Heart left ventricle (tissue), 16 donors: Measurements from ENCODE around the gene DNAH17. TPM values are rescaled to one million over a fixed set of nuclear protein-coding genes. Genes with fewer than 3 reads are reported as not detected.

Source experiments
- ATAC-seq, 4 donors: fragments of 200-7000 bp; cut with Tn5 transposase; one replicate each; pipeline ENCODE4 v1.9.1; 2020 to 2022; ENCODE audit warnings: moderate library complexity in 4 of 4, mild to moderate bottlenecking in 3 of 4, moderate number of reproducible peaks in 1 of 4
- DNase-seq, 5 donors: peaks; one replicate each; pipeline ENCODE4 v3.0.0-alpha.2; 2020
- H3K27ac ChIP-seq, 12 donors: fragments of 200-600 bp; sonication (generic) in 4 of 12; one replicate each; pipeline versions ENCODE4 v1.5.0 to v1.8.0; 2016 to 2022; ENCODE audit warnings: mild to moderate bottlenecking in 2 of 12
- H3K27me3 ChIP-seq, 9 donors: fragments of 200-600 bp; sonication (generic) in 2 of 9; one replicate each; pipeline versions ENCODE4 v1.5.1 to v1.8.0; 2016 to 2022; ENCODE audit warnings: mild to moderate bottlenecking in 3 of 9
- H3K36me3 ChIP-seq, 9 donors: fragments of 200-600 bp; sonication (generic) in 2 of 9; one replicate each; pipeline versions ENCODE4 v1.5.0 to v1.8.0; 2018 to 2022; ENCODE audit warnings: mild to moderate bottlenecking in 2 of 9
- H3K4me1 ChIP-seq, 12 donors: fragments of 200-600 bp; sonication (generic) in 4 of 12; one replicate each; pipeline versions ENCODE4 v1.5.0 to v1.8.0; 2016 to 2022; ENCODE audit warnings: mild to moderate bottlenecking in 3 of 12
- H3K4me3 ChIP-seq, 12 donors: fragments of 200-600 bp; sonication (generic) in 4 of 12; one replicate each; pipeline versions ENCODE4 v1.5.0 to v1.8.0; 2017 to 2022; ENCODE audit warnings: mild to moderate bottlenecking in 9 of 12, moderate library complexity in 4 of 12
- H3K9me3 ChIP-seq, 12 donors: fragments of 200-600 bp; sonication (generic) in 4 of 12; one replicate each; pipeline versions ENCODE4 v1.5.0 to v1.8.0; 2016 to 2022; ENCODE audit warnings: mild to moderate bottlenecking in 1 of 12
- CTCF ChIP-seq, 12 donors: fragments of 200-600 bp; sonication (generic) in 4 of 12; IDR thresholded peaks; one replicate each; pipeline versions ENCODE4 v1.5.0 to v1.8.0; 2018 to 2022; ENCODE audit warnings: antibody characterized with exemption in 12 of 12, mild to moderate bottlenecking in 5 of 12
- POLR2A ChIP-seq, 2 donors: fragments of 450-650 bp; IDR thresholded peaks; one replicate each; pipeline ENCODE4 v1.6.1; 2017; ENCODE audit warnings: antibody characterized with exemption in 2 of 2, mild to moderate bottlenecking in 2 of 2, moderate library complexity in 2 of 2
- WGBS, 4 donors: extraction: QIAGEN DNeasy Blood & Tissue Kit in 2 of 4; methylation state at CpG; one replicate each; pipeline versions ENCODE4 v1.1.5 to v1.1.7; 2013 to 2018; 5-methylcytosine and 5-hydroxymethylcytosine counted together
- intact Hi-C, 10 donors: fragments of 100-400 bp; cut with DNase I; formaldehyde crosslinking; loops; one replicate each; pipeline versions ENCODE4 v1.11.1 to v1.14.2; 2022
- polyA plus RNA-seq, 2 donors: library from polyadenylated mRNA; stranded (reverse); fragments of 200-250 nt; gene quantifications; one replicate each; pipeline ENCODE4 v1.2.3, GENCODE V29; 2013
- total RNA-seq, 9 donors: library from RNA; depleted of rRNA in 2 of 9; stranded (reverse); fragments of >200 nt in 2 of 9; fragmentation: NEBNext Ultra II Directional in 3 of 9; extraction: Animal tissue kit (Norgen Biotek cat#: 25700) in 3 of 9; gene quantifications; one replicate each; pipeline versions ENCODE4 v1.1.0 to v1.2.4, GENCODE V29; 2016 to 2023
- donor health status: ischemic (EF 13 %, LVEDD 7.1; RV severe dilation, severe dysfunction).
- donor health status: healthy with polysubstance abuse.
- donor health status: DM: no; HTN: yes; CAD: no.
- donor health status: DM: no; HTN: no; CAD: no.
- donor health status: ischemic (EF 25% LVEDD 6.9; RV normal size, moderate dysfunction).
- donor health status: ischemic (EF 25% LVEDD 5.7; RV mildly dilated, moderate dysfunction).
- donor health status: healthy.
- donor health status: DM: yes; HTN: yes; CAD: no.
- donor health status: ischemic (EF 35%, LVEDD 5.7; RV mildly dilated, moderate dysfunction).
- donor health status: nonischemic (EF 11% LVEDD 7.7; RV severe dilation, severe dysfunction).
- donor health status: DM: yes; HTN: yes; CAD: no.
- donor health status: PGD.
- donor health status: ischemic (EF 29% LVEDD 5.4; RV normal size, mild dysfunction).
- donor health status: nonischemic (EF 23%, LVEDD 6.1; RV moderate dilation, normal function).

The DNAH17 gene
- total and polyA plus RNA-seq, 11 donors, result 0.02 to 0.63 (median 0.17) TPM; not detected in 4

- no peaks in the 10 kb centered on the region for H3K9me3 ChIP-seq
- H3K27me3 ChIP-seq, result no peaks in the 10 kb centered on the region
- WGBS, 4 donors, result 80 to 95% (median 90%) methylated on average over 9 to 22 of the region's 22 CpGs
- intact Hi-C loops, result loop anchor here in 8 of 10 donors (2.0 to 10.0 kb wide), 11 partner anchors 97 to 480 kb away; partner anchors contain the start of gene LGALS3BP (in 1 of the 8)
- H3K4me1 ChIP-seq, result peaks cover 0 to 13% (median 3%) of the 10 kb centered on the region in 12 donors
- H3K4me3 ChIP-seq, result no peak overlapping the region
- no peak for TF ChIP-seq CTCF (IDR thresholded peaks at IDR 0.05)
- TF ChIP-seq POLR2A (IDR thresholded peaks at IDR 0.05), result no peak
- no peak for DNase-seq
- H3K36me3 ChIP-seq, result no peaks in the 10 kb centered on the region
- no peak for ATAC-seq
- peak overlapping the region in 1 of 12 donors; percentile 32 for H3K27ac ChIP-seq
These were observed 82.4 kb downstream of the DNAH17 start for GRCh38 chr17:78494696-78495330.

DNA sequence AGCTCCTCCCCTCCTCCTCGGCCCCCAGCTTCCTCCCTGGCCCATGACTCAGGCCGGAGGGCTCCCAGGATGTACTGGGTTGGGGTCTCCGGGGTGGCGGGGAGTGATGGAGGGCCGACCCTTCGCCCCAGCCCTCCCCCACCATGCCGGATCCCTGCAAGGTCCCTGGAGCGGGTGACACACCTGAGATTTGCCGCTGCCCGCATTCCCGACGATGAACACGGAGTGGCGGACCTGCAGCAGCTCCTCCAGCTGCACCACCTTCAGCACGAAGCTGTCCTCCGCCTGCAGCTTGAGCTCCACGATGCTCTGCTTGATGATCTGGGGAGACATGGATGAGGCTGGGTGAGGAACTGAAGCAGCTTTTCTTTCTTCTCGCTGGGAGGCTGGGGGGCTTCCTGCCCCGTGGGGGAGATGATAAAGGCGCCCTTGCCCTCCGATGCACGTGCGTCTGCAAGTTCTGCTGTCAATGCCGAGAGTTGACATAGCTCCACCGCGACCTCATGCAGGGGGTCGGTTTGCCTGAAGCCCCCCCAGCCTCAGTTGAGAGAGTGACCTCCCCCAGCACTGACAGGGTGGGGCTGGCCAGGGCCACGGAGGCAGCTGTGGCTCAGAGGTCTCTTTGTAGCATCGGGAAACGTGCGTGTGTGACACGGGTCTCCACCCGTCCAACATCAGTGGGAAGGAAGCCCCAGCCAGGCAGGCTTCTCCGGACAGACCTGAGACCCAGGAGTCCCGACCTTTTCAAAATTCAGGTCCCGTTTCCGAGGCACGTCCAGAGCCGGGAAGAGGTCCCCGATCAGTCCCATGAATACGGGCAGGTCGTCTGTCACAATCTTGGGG is 83.1 kb downstream of the DNAH17 start:
- Histone ChIP-seq H3K4me3 (peak overlapping the region in 1 of 12 donors; percentile 12), H3K36me3 (no peaks in the 10 kb centered on the region), H3K9me3 (no peaks in the 10 kb centered on the region), H3K4me1 (peaks cover 0 to 13% (median 3%) of the 10 kb centered on the region in 12 donors), H3K27ac (peak overlapping the region in 5 of 12 donors; percentile 3 to 62 (median 32)), H3K27me3 (no peaks in the 10 kb centered on the region)
- no peak for TF ChIP-seq CTCF (IDR thresholded peaks at IDR 0.05)
- TF ChIP-seq POLR2A (IDR thresholded peaks at IDR 0.05), result no peak
- WGBS, 4 donors, result 63 to 71% (median 69%) methylated on average over 23 to 42 of the region's 42 CpGs
- no peak for ATAC-seq
- no peak for DNase-seq
- intact Hi-C loops, result loop anchor here in 6 of 10 donors (2.0 to 10.0 kb wide), 4 partner anchors 111 to 481 kb away; partner anchors contain the start of gene LGALS3BP (in 1 of the 6)

DNA sequence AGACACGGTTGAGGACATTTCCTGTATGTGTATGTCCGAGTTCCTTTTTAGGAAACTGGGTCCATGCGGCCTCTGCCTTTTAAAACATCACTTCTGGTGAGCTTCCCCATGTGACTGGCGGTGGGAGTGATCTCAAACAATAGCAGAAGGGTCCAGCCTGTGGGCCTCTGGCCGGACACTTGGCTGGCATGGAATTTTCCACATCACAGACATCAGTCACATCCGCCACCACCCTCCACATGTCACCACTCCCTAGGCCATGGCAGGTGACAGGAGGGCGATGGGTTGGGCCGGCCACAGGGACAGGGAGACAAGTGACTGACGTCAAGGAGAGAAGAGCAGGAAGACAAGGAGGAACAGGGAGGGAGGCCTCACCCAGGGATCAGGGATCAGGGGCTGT is 83.7 kb downstream of the DNAH17 start:
- intact Hi-C loops, result loop anchor here in 5 of 10 donors (10.0 kb wide), 3 partner anchors 111 to 481 kb away; partner anchors contain the start of gene LGALS3BP (in 1 of the 5)
- Histone ChIP-seq H3K27ac (peak overlapping the region in 5 of 12 donors; percentile 3 to 62 (median 22)), H3K4me1 (peaks cover 0 to 9% (median 3%) of the 10 kb centered on the region in 12 donors), H3K27me3 (no peaks in the 10 kb centered on the region), H3K9me3 (no peaks in the 10 kb centered on the region), H3K4me3 (no peak overlapping the region), H3K36me3 (no peaks in the 10 kb centered on the region)
- no peak for TF ChIP-seq POLR2A (IDR thresholded peaks at IDR 0.05)
- TF ChIP-seq CTCF (IDR thresholded peaks at IDR 0.05), result no peak
- WGBS, 4 donors, result 58 to 64% (median 62%) methylated on average over 8 to 9 of the region's 9 CpGs
- ATAC-seq (peak in 3 of 4 donors; percentile 22 to 82 (median 45)), DNase-seq (peak in 3 of 5 donors; percentile 45 to 66 (median 65))
